Hippocampal formation (tissue), 2 donors: ENCODE results near the gene GPC5.

Source experiments
- DNase-seq, 2 donors: peaks; one replicate each; lab custom pipeline; 2025; lab: John Stamatoyannopoulos, UW

GPC5 gene

DNA sequence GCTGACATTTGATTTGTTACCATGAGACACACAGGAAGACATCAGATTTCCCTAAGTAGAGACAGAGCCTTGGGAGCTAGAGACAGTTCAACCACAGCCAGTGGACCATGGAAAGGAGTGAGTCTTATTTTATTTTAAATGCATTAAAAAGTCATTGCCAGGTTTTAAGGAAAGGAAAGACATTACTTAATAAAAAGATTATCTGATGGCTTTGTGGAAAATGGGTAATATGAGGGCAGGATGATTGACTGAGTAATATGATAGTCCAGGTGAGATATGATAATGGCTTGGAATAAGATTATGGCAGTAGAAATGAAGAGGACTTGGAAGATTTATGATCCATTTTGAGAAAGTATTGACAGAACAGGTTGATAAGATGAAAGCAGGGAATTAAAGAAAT lies 580.1 kb downstream of the GPC5 start:
- DNase-seq, result no peak

DNA sequence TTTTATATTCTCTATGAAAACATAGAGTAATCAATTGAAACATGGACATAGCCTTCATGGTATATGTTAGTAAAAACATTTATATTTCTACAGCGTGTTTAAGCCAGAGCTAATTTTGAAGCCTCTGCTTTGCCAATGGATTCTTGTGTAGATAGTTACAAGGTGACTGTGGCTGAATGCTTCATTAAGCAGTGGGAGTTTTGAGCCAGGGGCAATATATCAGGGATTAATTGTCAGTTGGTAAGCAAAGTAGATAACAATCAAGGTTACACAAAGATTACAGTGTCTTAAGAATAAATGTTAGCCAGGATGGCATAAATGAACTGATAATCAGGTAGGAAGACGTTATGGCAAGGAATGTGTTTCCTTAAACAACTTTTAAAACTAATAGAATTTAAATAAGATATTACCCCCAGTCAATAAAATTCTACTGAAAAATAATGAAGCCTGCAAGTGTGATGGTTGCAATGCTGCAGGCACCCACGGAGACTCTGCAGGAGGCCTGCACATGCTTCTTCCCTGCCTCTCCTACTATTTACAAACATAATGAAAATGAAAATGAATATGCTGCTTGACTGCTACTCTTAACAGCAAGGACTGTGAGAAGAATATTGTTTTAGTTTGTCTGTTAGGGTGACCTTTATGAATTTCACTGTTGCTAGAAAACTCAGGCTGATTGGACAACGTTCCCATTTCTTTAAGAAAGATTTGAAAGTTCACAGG lies 588.5 kb downstream of the GPC5 start:
- DNase-seq, result no peak

DNA sequence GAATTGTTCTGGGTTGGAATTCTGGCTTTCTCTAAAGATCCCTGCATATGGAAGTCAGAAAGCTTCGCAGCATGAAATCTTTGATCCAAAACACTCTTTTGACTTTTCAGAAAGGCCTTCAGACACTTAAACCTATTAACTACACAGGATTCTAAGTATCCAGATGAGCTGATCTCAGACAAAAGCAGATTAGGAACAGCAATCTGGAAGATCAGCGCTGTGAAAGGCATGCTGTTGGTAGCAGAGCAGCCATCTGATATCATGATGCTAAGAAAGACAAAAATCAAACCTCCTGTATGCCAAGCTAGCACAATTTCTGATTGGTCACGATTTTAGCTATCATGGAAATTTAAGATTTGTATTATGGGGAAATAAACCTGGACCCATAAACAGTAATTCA lies 589.9 kb downstream of the GPC5 start:
- no peak for DNase-seq

DNA sequence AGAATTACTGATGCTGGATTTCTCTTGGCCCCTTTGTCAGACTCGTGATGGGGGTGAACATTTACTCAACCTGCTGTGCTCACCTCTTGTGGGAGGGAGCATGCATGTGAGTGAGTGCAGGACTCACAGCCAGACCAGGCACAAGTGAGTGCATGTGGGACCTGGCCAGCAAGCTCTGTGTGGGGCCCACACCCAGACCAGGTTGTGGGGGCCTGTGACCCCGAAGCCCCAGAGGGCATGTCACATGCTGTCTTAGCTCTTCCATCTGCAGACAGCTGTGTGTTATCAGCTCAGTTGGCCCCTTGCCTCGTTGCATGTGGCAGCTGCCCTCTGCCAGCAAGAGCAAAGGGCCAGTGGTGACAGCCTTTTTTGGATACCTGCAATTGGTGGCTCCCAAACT lies 614.4 kb downstream of the GPC5 start:
- no peak for DNase-seq

DNA sequence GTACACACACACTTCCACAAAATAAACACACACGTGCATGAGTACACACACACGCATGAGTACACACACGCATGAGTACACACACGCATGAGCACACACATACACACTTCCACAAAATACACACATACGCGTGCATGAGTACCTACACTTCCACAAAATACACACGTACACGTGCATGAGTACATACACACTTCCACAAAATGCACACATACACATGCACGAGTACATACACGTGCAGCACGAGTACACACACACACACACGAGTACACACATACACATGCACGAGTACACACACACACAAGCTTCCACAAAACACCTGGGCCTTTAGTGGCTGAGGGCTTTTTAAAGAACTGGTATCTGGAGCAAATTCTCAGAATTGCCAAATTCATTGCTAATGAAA lies 619.3 kb downstream of the GPC5 start:
- no peak for DNase-seq

DNA sequence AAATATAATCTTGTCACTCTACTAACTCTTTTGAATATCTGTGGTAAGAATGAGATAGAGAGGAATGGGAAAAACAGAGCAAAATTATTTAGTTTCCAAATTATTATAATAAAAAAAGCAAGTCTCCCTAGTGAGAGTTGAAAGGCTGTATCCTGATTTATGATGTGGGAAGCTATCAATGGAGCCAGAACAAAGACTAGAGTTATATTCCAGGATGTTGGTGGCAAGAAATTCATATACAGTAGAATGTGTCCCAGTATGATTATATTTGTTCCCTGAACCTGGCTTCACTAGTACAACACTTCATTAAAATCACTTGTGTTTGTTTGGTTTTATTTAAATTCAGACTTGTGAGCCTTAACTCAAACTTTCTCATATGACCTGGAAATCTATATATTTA lies 630.3 kb downstream of the GPC5 start:
- DNase-seq, result no peak

DNA sequence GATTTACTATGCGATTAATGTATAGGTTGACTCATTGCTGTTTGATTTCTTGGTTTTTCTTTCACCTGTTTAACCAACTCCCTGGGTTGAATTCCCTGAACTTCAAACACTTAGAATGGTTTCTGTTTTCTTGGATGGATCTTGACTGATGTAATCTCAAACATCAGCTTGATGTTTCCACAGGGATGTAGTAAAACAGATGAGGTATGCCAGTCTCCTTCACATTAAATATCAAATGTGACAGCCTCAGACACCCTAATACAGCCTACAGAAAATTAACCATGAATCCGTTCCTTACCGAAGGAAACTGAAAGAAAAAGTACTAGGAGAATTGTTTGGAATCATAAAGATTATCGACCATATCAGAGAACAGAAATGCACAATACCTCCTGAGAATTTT lies 631.2 kb downstream of the GPC5 start:
- DNase-seq, result no peak

DNA sequence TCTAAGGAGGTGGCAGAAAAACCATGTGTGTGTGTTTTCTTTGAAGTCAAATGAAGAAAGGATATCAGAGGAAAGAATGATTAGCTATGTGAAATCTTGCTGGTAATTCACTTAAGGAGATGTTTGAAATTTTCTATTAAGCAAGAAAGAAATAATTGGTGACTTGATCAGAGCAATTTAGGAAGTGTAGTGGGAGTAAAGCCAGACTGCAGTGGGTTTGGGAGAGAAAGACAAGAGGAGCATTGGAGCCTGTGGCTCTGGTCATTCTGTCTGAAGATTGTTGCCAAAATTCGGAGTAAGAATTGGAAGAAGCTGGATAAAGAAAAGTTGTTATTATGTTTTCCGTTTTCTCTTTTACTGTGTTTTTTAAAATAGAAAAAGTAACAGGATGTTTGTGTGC lies 640.5 kb downstream of the GPC5 start:
- DNase-seq, result no peak

DNA sequence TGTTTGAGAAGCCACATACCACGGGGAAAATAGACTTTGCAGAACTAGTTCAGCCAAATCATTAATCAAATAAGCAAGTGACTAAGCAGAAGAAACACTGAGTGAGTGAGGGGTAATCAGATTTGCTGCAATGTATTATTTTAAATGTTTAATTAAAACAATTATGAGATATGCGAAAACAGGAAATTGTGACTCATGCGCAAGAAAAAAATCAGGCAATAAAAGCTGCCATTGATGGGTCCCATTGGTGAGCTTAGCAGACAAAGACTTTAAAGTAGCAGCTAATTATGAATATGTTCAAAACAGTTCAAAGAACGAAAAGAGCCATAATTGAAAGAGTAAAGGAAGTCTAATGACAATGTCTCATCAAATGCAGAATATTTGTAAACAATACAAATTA lies 644.1 kb downstream of the GPC5 start:
- no peak for DNase-seq

DNA sequence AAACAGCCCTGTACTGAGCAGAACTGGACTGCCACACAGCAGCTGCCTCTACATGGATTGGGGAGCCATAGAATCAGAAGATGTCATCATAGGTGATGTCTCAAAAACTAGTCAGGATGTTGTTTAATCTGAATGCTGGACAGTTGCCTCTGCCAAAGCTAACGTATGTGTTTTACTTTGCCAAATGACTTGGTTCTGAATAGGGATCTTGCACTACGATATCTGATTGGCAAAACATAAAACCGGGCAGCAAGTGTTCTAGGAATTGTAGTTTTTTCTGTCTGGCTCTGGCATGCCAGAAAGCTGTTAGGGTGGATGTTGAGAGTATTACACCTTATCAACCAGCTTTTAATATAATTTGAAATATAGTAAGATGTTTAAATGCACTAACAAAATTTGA lies 645.9 kb downstream of the GPC5 start:
- no peak for DNase-seq

DNA sequence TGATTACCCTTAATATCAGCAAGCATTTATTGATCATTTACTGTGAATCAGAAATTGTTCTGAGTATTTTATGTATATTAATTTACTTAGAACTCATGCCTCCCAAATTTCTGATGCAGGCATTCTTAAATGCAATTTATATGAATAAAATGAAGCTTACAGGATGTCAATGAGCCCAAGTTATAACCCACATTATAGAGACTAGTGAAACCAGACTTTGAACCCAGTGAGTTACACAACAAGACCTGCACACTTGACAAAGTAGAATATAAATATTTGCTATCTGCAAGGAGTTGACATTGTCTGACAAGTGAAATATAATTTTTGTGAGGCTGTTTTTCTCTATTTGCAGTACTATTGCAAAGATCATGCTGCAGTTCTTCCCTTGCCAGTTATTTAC lies 656.0 kb downstream of the GPC5 start:
- no peak for DNase-seq

DNA sequence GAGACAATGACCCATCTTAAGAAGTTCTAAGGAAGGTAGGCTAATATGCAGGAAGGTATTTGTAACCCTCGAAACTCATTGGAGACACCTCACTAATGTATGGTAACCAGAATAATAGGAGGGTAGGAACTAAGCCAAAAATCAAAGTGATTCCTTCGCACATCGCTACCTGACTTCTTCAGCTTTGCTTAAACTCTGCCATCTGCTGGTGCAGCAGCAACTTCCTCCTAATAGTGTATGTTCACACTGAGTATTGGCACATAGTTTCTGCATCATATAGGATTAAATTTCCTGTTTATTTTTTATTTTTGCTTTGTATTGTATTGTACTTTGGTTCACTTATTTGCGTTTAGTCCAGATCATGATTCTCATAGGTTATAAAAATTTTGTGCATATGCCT lies 676.2 kb downstream of the GPC5 start:
- DNase-seq, result no peak

DNA sequence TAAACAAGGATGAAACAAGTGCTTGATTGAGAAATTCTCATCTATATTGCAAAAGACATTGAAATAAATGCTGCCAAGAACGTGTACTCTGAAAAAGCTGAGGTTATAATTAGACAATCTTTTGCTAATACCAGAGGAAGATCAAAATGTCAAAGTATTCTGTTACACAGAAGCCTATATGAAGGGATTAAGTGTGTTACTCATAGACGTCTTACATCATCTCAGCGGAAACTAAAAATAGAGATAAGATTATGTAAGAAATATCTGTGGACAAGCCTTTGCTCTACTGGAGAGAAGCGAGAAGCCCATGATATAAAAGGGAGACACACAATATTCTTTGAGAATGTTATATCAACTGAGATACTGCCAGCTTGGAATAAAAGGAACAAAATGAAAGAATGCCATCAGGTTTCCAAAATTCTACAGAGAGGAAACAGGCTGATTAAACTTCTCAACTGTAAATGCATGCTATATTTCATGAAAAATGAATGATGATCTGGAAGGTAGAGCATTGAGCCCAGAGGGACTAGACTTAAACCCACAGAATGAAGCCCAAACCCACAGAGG lies 699.0 kb downstream of the GPC5 start:
- DNase-seq, result no peak

DNA sequence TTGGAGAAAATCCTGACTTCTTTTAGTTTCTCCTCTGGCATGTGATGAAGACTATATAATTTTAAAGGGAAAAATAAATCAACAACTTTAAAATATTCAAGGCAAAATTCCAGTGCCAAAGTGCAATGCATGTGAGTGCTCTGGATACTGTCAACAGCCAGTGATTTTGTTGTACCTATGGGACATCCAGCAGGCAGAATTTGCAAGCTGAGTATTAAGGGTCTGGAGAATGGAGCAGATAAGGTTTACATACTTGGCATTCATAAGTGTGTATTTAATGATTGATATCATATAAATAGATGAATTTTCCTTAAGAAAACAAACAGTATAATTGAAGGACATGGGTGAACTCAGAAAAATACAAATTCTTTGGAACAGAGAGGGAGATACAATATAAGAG lies 703.4 kb downstream of the GPC5 start:
- no peak for DNase-seq

DNA sequence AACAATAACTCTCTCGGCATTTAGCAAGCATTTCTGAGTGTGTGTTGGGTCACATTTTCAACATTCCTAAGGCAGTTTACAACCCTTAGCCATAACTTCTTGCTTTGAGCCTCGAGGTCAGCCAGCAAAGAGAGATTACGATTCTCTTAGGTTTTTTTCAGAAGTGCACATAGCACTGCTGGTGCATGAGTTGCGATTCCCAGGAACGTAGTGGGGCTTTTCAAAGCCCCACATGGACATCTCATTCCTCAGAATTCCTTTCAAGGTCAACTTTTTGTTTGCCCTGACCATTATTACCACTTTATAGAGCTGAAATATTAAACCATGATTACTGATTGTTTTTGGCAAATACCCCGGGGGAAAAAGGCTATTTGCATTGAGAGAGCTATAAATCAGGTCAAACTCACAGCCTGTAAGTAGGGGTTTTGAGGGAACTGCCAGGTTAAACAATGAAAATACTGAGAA lies 705.3 kb downstream of the GPC5 start:
- DNase-seq, result no peak

DNA sequence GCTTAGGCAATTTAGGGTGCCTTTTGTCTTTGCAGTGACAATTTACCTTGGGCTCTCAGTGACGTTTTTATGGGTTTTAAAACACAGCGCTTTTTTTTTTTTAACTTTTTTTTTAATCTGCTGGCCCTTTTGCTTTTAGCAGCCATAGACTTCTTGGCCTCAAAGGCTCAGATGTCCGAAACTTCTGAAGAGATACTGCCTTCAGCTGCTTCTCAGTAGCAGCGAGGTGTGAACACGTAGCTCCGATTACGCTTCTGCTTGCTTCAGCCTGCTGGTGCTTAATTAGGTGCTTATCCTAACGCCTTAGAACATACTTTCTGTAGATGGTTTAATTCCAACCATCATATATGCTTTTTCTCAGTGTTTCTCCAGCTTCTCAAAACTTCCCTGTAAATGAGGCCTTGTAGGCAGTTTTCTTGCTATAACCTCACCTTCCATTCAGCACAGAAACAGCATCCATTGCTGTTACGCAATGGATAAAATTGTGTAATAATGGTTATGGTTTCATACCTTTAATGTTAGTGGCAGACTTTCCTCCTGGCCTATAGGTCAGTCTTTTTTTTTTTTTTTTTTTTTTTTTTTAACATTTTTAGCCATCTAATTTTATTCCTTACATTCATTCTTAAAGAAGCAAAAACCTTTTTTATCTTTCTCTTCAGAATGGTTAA lies 723.9 kb downstream of the GPC5 start:
- DNase-seq, result no peak

DNA sequence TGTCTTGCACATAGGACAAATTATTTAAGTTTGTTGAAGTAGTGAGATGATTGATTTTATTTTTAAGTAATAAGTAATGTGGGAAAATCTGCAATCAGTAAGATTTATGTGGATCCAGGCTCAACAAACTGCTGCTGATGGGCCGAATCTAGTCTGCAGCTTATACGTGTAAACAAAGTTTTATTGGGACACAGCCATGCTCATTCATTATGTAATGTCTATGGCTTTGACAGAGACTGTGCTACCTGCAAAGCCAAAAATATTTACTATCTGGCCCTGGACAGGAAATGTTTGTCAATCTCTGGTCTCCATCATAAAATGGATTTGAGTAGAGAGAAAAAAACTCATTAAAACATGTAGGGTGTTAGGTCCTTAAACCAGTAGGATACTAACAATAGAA lies 728.0 kb downstream of the GPC5 start:
- no peak for DNase-seq

DNA sequence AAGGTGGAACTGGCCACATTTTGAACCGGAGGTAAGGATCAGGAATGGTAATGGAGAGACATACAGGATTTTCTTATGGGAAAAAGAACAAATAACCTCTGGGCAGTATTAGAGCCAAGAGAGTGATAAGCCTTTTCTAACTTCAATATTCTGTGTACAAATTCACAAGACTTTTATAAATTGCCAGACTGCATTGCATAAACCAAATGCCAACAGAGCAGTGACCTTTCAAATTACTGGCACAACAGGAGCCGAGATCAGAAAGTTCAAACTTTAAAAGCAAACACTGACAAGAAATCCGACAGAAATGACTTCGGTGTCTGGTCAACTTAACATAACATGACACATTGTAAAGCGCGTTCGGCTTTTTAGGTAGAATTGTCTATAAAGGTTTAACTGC lies 737.1 kb downstream of the GPC5 start:
- no peak for DNase-seq

DNA sequence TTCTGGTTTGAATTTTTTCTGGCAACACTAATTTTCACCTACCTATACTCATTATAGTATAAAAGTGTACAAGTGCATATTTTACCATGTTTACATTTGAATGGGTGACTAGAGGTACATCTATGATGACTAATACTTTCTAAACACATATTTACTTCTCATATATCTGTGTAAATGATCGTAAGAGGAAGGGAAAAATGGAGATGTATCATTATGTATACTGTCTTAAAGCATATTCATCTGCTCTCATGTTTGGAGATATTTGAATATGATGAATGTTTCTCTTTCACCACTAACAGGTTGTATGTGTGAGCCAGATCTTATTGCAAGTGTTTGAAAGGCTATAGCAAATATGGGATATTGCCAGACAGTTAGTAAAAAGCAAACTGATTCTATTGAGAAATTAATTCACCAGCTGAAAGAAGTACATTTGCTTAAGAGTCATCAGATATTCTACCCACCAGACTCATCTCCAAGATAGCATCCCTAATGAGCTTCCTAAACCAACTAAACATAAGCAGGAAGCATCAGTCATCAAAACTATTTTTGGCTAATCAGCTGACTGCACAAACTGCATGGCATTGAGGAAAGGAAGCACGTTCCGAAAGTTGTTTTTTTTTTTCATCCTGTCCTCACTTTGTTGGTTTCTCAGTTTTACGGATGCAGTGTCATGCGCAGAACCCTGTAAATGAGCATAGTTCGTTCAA lies 738.2 kb downstream of the GPC5 start:
- DNase-seq, result no peak

DNA sequence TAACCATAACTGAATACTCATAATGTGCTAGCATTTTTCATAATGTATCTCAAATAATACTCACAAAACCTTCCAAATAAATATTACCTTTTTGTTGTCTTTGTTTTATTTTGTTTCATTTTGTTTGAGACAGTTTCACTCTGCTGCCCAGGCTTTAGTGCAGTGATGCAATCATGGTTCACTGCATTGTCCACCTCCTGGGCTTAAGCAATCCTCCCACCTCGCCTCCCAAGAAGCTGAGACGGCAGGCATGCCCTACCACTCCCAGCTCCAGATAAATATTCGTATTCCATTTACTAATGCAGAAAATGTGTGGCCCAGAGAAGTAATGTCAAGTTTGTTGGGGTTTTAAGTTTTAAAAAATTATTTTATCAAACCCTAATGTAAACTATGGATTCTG lies 739.1 kb downstream of the GPC5 start:
- DNase-seq, result no peak

DNA sequence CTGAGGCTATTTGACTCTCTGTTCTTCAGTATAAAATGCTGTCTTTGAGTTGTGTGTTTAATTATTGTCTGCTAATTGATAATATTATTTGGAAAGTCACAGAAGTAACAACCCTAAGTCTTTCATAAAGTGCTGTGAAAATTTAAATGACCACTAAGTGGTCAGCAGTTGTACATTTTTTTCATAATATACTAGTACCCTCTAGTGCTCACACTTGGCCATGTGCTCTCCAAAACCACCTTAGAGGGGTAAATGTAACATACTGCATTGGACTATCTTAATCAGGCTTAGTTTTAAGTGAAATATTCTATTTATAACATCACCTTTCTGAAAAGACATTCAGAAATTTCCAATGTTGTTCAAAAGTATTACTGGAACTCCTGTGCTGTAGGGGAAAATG lies 745.3 kb downstream of the GPC5 start:
- no peak for DNase-seq

DNA sequence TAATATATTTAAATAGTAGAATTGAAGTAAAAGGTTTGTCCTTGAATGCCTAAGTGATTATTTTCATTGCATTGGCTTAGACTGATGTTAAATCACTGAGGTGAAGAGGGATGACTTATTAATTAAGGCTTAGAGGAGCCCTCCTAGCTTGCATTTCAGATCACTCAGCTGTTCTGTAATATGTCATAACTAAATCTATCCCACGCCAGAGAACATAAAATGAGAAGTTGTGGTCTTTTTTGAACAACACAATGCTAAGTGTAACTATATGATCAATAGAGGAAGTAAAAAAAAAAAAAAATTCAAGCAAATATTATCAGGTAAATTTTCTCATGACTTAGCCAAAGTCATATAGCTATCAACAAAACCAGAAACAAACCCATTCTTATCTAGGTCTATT lies 752.2 kb downstream of the GPC5 start:
- DNase-seq, result no peak

DNA sequence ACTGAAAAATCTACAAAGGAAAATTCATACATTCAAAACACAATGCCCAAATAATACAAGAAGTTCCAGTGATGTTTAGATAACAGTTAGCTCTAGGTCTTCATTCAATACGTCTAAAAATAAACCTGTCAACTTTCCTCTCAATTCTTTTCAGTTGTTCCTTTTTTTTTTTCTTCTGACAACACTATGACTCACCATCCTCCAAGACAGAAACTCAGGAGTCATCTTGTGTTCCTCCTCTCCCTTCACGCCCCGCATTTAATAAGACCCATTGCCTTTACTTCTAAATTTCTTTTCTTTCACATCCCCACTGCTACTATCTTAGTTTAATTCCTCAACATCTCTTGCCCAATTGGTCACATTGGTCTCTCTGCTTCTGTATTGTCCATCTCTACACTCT lies 759.9 kb downstream of the GPC5 start:
- DNase-seq, result no peak
